ENCODE measurements around the gene ABHD17A.

Gene ABHD17A

DNA sequence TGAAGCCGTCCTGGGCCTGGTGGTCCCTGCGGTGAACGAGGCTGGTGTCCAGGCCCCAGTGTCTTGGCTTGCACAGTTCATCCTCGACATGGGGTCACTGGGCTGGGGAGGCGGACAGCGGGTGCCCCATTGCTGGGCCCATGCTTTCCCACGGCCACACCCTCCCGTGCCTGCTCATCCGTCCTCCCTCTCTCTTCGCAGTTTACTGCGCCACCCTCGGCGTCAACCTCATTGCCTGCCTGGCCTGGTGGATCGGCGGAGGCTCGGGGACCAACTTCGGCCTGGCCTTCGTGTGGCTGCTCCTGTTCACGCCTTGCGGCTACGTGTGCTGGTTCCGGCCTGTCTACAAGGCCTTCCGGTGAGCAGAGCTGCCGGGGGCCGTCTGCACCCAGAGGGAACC is 32.6 kb upstream of the ABHD17A start:
- Histone ChIP-seq H3K9me3 (no peaks in the 10 kb centered on the region), H3K4me1 (no peaks in the 10 kb centered on the region), H3K27me3 (ENCODE audit: low read depth) (no peaks in the 10 kb centered on the region), H3K36me3 (replicated peaks) (peaks cover 36% of the 10 kb centered on the region), H3K4me3 (no peak overlapping the region)
- in situ Hi-C loops (cut with MboI; ENCODE audit: low sequenced_read_pairs) = no loop called here
- no peak for DNase-seq (ENCODE audit: low spot score in 2 of 2)

- no peak overlapping the region for H3K4me3 ChIP-seq
- H3K9me3 ChIP-seq = no peaks in the 10 kb centered on the region
- H3K4me1 ChIP-seq = no peaks in the 10 kb centered on the region
- peaks cover 39% of the 10 kb centered on the region for H3K36me3 ChIP-seq (replicated peaks)
- in situ Hi-C loops (cut with MboI; ENCODE audit: low sequenced_read_pairs) = no loop called here
- DNase-seq (ENCODE audit: low spot score in 2 of 2) = no peak
- no peaks in the 10 kb centered on the region for H3K27me3 ChIP-seq (ENCODE audit: low read depth)
Observed at GRCh38 chr19:1917146-1917545, 31.9 kb upstream of the ABHD17A start.

DNA sequence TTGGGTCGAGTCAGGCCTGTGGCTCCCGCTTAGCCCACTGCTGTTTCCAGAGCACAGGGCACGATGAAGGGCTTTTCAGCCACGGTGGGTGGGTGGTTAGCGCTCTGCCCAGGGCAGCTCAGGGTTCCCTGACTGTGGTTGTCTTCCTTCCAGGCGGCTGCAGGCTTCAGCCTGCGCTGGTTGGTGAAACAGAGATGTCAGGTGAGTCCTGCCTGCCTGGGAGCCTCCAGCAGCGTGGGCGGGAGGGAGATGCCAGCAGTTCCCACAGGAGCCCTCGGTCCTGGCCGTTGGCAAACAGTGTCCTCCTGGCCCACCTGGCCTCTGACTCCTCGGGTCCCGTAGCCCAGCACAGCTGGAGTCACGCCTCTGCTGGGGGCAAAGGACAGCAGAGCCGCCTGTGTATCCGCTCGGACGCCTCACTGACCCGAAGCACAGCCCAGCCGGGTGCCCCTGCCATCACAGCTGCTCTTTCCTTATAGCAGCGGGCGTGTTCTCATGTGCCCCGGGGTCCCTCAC is 29.6 kb upstream of the ABHD17A start:
- DNase-seq (ENCODE audit: low spot score in 2 of 2) = no peak
- Histone ChIP-seq H3K4me1 (no peaks in the 10 kb centered on the region), H3K4me3 (no peak overlapping the region), H3K9me3 (no peaks in the 10 kb centered on the region), H3K27me3 (ENCODE audit: low read depth) (no peaks in the 10 kb centered on the region), H3K36me3 (replicated peaks) (peaks cover 32% of the 10 kb centered on the region)
- in situ Hi-C loops (cut with MboI; ENCODE audit: low sequenced_read_pairs) = no loop called here

- DNase-seq (ENCODE audit: low spot score in 2 of 2) = no peak
- in situ Hi-C loops (cut with MboI; ENCODE audit: low sequenced_read_pairs) = no loop called here
- Histone ChIP-seq H3K27me3 (ENCODE audit: low read depth) (no peaks in the 10 kb centered on the region), H3K36me3 (replicated peaks) (peaks cover 26% of the 10 kb centered on the region), H3K9me3 (no peaks in the 10 kb centered on the region), H3K4me1 (no peaks in the 10 kb centered on the region), H3K4me3 (no peak overlapping the region)
Observed at GRCh38 chr19:1913781-1914577, 28.7 kb upstream of the ABHD17A start.

GRCh38 chr19:1912760-1913505 is 27.6 kb upstream of the ABHD17A start:
- H3K4me3 ChIP-seq = no peak overlapping the region
- no peaks in the 10 kb centered on the region for H3K27me3 ChIP-seq (ENCODE audit: low read depth)
- DNase-seq (ENCODE audit: low spot score in 2 of 2) = no peak
- H3K36me3 ChIP-seq (replicated peaks) = peaks cover 19% of the 10 kb centered on the region
- in situ Hi-C loops (cut with MboI; ENCODE audit: low sequenced_read_pairs) = no loop called here
- H3K9me3 ChIP-seq = no peaks in the 10 kb centered on the region
- H3K4me1 ChIP-seq = no peaks in the 10 kb centered on the region

DNA sequence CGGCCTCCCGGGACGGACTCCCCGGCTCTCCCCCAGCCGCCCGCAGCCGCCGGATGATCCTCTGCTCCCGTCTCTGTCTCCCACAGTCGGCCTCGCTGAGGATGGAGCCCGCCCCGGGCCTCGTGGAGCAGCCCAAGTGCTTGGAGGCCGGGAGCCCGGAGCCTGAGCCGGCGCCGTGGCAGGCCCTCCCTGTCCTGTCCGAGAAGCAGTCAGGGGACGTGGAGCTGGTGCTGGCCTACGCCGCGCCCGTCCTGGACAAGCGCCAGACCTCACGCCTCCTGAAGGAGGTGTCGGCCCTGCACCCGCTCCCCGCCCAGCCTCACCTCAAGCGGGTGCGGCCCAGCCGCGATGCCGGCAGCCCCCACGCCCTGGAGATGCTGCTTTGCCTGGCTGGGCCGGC is 26.7 kb upstream of the ABHD17A start:
- Histone ChIP-seq H3K9me3 (no peaks in the 10 kb centered on the region), H3K4me1 (no peaks in the 10 kb centered on the region), H3K4me3 (no peak overlapping the region), H3K27me3 (ENCODE audit: low read depth) (no peaks in the 10 kb centered on the region), H3K36me3 (replicated peaks) (peaks cover 11% of the 10 kb centered on the region)
- in situ Hi-C loops (cut with MboI; ENCODE audit: low sequenced_read_pairs) = no loop called here
- no peak for DNase-seq (ENCODE audit: low spot score in 2 of 2)

DNA sequence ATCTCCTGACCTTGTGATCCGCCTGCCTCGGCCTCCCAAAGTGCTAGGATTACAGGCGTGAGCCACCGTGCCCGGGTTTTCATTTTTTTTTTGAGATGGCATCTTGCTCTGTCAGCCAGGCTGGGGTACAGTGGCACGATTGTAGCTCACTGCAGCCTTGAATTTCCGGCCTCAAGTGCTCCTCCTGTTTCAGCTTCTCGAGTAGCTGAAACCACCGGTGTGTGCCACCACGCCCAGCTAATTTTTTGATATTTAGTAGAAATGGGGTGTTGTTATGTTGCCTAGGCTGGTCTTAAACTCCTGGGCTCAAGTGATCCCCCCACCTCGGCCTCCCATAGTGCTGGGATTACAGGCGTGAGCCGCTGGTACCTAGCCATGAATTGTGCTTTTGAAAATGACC is 25.8 kb upstream of the ABHD17A start:
- no peaks in the 10 kb centered on the region for H3K9me3 ChIP-seq
- peaks cover 16% of the 10 kb centered on the region for H3K36me3 ChIP-seq (replicated peaks)
- H3K27me3 ChIP-seq (ENCODE audit: low read depth) = no peaks in the 10 kb centered on the region
- H3K4me1 ChIP-seq = no peaks in the 10 kb centered on the region; the same call in 1 of the 2 replicates
- H3K4me3 ChIP-seq = no peak overlapping the region
- in situ Hi-C loops (cut with MboI; ENCODE audit: low sequenced_read_pairs) = no loop called here
- no peak for DNase-seq (ENCODE audit: low spot score in 2 of 2)

DNA sequence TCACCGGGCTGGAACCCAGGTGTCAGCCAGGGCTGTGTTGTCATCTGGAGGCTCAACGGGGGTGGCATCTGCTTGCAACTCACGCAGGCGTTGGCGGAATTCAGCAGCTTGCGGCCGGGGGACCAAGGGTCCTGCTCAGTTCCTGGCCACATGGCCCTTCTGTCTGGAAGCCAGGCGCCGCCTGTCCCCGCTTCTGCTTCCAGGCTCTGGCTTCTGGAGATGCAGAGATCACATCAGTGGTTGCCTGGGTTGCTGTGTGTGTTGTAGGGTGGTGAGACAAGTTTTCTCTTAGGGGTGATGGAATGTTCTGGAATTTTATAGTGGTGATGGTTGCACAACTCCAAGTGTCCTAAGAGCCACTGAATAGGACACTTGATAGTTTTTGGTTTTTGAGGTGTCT is 24.9 kb upstream of the ABHD17A start:
- no peak for DNase-seq (ENCODE audit: low spot score in 2 of 2)
- no peak overlapping the region for H3K4me3 ChIP-seq
- no peaks in the 10 kb centered on the region for H3K27me3 ChIP-seq (ENCODE audit: low read depth)
- H3K9me3 ChIP-seq = no peaks in the 10 kb centered on the region
- no peaks in the 10 kb centered on the region; the same call in 1 of the 2 replicates for H3K4me1 ChIP-seq
- H3K36me3 ChIP-seq (replicated peaks) = peaks cover 18% of the 10 kb centered on the region
- in situ Hi-C loops (cut with MboI; ENCODE audit: low sequenced_read_pairs) = no loop called here

DNA sequence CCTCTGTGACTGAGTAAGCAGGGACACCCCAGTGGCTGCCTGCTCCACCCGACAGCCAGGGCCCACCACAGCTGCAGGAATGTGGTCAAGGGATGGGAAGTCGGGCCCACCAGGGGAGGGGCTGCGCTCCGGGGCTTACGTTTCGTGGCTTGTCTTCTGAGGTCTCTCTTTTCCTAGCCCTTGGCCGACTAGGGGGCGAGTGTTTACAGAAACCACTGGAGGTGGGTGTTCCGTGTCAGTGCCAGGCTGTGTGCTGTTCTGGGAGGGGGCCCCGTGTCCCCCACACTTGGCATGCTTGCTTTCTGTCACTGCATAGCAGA is 24.4 kb upstream of the ABHD17A start:
- no peak for DNase-seq (ENCODE audit: low spot score in 2 of 2)
- Histone ChIP-seq H3K36me3 (replicated peaks) (peaks cover 18% of the 10 kb centered on the region), H3K27me3 (ENCODE audit: low read depth) (no peaks in the 10 kb centered on the region), H3K9me3 (no peaks in the 10 kb centered on the region), H3K4me1 (peaks cover 2% of the 10 kb centered on the region), H3K4me3 (no peak overlapping the region)
- in situ Hi-C loops (cut with MboI; ENCODE audit: low sequenced_read_pairs) = no loop called here

DNA sequence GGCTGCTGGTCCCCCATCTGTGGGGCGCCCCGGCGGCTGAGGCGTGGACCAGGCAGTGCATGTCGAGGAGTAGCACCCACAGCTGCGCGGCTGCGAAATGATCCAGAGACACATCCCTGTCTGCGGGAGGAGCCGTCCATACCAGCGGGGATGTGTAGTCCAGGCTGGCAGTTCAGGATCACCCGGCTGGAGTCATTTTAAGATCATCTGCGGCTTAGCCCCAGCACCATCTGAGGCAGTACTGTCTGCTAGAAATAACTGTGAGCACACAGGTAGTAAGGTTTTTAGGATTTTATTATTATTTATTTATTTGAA is 23.0 kb upstream of the ABHD17A start:
- in situ Hi-C loops (cut with MboI; ENCODE audit: low sequenced_read_pairs) = no loop called here
- Histone ChIP-seq H3K9me3 (no peaks in the 10 kb centered on the region), H3K36me3 (replicated peaks) (peaks cover 18% of the 10 kb centered on the region), H3K27me3 (ENCODE audit: low read depth) (no peaks in the 10 kb centered on the region), H3K4me1 (peaks cover 2% of the 10 kb centered on the region), H3K4me3 (no peak overlapping the region)
- no peak for DNase-seq (ENCODE audit: low spot score in 2 of 2)

GRCh38 chr19:1907563-1908363 is 22.5 kb upstream of the ABHD17A start:
- in situ Hi-C loops (cut with MboI; ENCODE audit: low sequenced_read_pairs) = no loop called here
- Histone ChIP-seq H3K4me3 (no peak overlapping the region), H3K27me3 (ENCODE audit: low read depth) (no peaks in the 10 kb centered on the region), H3K9me3 (no peaks in the 10 kb centered on the region), H3K4me1 (peaks cover 2% of the 10 kb centered on the region), H3K36me3 (replicated peaks) (peaks cover 16% of the 10 kb centered on the region)
- DNase-seq (ENCODE audit: low spot score in 2 of 2) = no peak

- H3K9me3 ChIP-seq = no peaks in the 10 kb centered on the region
- no peaks in the 10 kb centered on the region for H3K27me3 ChIP-seq (ENCODE audit: low read depth)
- peaks cover 15% of the 10 kb centered on the region for H3K36me3 ChIP-seq (replicated peaks)
- no peak for DNase-seq (ENCODE audit: low spot score in 2 of 2)
- peaks cover 2% of the 10 kb centered on the region for H3K4me1 ChIP-seq
- in situ Hi-C loops (cut with MboI; ENCODE audit: low sequenced_read_pairs) = no loop called here
- no peak overlapping the region for H3K4me3 ChIP-seq
Observed at GRCh38 chr19:1906985-1907562, 21.8 kb upstream of the ABHD17A start.

DNA sequence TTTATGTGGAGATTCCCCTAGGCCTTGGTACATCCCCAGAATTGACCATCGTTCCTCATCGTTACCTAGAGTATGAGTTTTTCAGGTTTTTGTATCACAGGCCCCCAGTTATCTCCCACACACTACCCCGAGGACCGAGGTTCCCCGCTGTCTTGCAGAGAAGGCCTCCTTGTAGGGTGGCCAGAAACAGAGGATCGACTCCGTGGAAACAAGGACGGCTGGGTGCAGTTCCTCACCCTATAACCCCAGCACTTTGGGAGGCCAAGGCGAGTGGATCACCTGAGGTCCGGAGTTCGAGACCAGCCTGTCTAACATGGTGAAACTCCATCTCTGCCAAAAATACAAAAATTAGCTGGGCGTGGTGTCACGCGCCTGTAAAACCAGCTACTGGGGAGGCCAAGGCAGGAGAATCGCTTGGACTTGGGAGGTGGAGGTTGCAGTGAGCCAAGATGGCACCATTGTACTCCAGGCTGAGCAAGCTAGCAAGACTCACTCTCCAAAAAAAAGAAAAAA is 20.6 kb upstream of the ABHD17A start:
- in situ Hi-C loops (cut with MboI; ENCODE audit: low sequenced_read_pairs) = no loop called here
- H3K4me3 ChIP-seq = peak overlapping the region; percentile 76
- H3K36me3 ChIP-seq (replicated peaks) = peaks cover 7% of the 10 kb centered on the region; the same call in 1 of the 2 replicates
- DNase-seq (ENCODE audit: low spot score in 2 of 2) = no peak
- peaks cover 2% of the 10 kb centered on the region for H3K4me1 ChIP-seq
- H3K9me3 ChIP-seq = no peaks in the 10 kb centered on the region
- no peaks in the 10 kb centered on the region for H3K27me3 ChIP-seq (ENCODE audit: low read depth)
